HepG2 (cell line): Measurements from ENCODE around the gene TMEM86B. TPM values are rescaled to one million over a fixed set of nuclear protein-coding genes. Genes with fewer than 3 reads are reported as not detected.
A peak's percentile ranks its signal among the peaks of the same experiment; 100 is the strongest.

ENCODE experiments used
- ATAC-seq: fragments of 200-7000 bp; cut with Tn5 transposase; 3 replicates; pipeline ENCODE4 v1.9.1; 2020; ENCODE audit warnings: mild to moderate bottlenecking, moderate library complexity
- BruUV-seq: library from RNA; stranded (reverse); fragments of 400-500 nt; replicated peaks from 2 replicates; lab custom pipeline; 2021; lab: Mats Ljungman, UMichigan
- CTCF ChIA-PET: fragments of 300-600 bp; formaldehyde crosslinking; extraction: SDS; loops from one replicate; lab custom pipeline; 2021; ENCODE audit warnings: low total read pairs, inconsistent platforms, low intra/inter-chr PET ratio; lab: Yijun Ruan, JAX
- POLR2A ChIA-PET: fragments of 350-600 bp; sonication (Branson Sonifier 250); formaldehyde crosslinking; loops from one replicate; lab custom pipeline; 2020; ENCODE audit warnings: antibody characterized with exemption, inconsistent platforms; lab: Yijun Ruan, JAX
- DNase-seq: peaks from one replicate; pipeline ENCODE4 v3.0.0-alpha.2; 2015; ENCODE audit warnings: low spot score
- FAIRE-seq: peaks from 3 replicates; lab custom pipeline; 2011; peaks lifted over from hg19 to GRCh38; lab: Jason Lieb, UNC
- H2AFZ ChIP-seq: one replicate; pipeline ENCODE4 v1.6.1; 2011; ENCODE audit warnings: low read length, inconsistent platforms
- H3K27ac ChIP-seq: fragments of 300-600 bp; 3 replicates; pipeline ENCODE4 v1.8.0; 2011; ENCODE audit warnings: mixed run types, mild to moderate bottlenecking, mixed read lengths, low read length, inconsistent platforms; ENCODE audit not compliant: insufficient read depth; ENCODE audit errors: extremely low read length
- H3K27me3 ChIP-seq, 2 experiments: fragments of 200-600 bp in 1 of 2; 2 replicates in 1 of 2; 3 replicates in 1 of 2; pipeline versions ENCODE4 v1.6.0 to v1.8.0; 2011; ENCODE audit warnings: low read length in 2 of 2, mild to moderate bottlenecking in 2 of 2, moderate library complexity in 2 of 2, inconsistent platforms in 1 of 2; ENCODE audit not compliant: insufficient read depth in 2 of 2, control insufficient read depth in 1 of 2
- H3K36me3 ChIP-seq, 2 experiments: fragments of 200-600 bp in 1 of 2; replicated peaks in 1 of 2; 2 replicates in 1 of 2; 3 replicates in 1 of 2; pipeline versions ENCODE4 v1.5.1 to v1.8.0; 2011; ENCODE audit warnings: low read length in 2 of 2, inconsistent platforms in 1 of 2; ENCODE audit not compliant: insufficient read depth in 2 of 2, control insufficient read depth in 1 of 2
- H3K4me1 ChIP-seq: 2 replicates; pipeline ENCODE4 v1.5.1; 2012; ENCODE audit warnings: low read length, inconsistent platforms; ENCODE audit not compliant: insufficient read depth
- H3K4me2 ChIP-seq: 2 replicates; pipeline ENCODE4 v1.6.0; 2011; ENCODE audit warnings: low read depth, low read length, inconsistent platforms
- H3K4me3 ChIP-seq, 3 experiments: fragments of 200-600 bp in 1 of 3; sonication (generic), shearing (Covaris generic) in 1 of 3; replicated peaks in 1 of 3; 2 replicates each; pipeline ENCODE4 v1.5.1; 2011 to 2016; ENCODE audit warnings: low read length in 3 of 3, inconsistent platforms in 2 of 3, low read depth in 2 of 3, mild to moderate bottlenecking in 2 of 3, control low read depth in 1 of 3, mixed read lengths in 1 of 3; ENCODE audit not compliant: insufficient read depth in 1 of 3
- H3K79me2 ChIP-seq: one replicate; pipeline ENCODE4 v1.6.1; 2011; ENCODE audit warnings: low read length, inconsistent platforms; ENCODE audit not compliant: insufficient read depth
- H3K9ac ChIP-seq: 2 replicates; pipeline ENCODE4 v1.6.0; 2011; ENCODE audit warnings: mild to moderate bottlenecking, low read depth, low read length, inconsistent platforms; ENCODE audit not compliant: insufficient read depth
- H3K9me3 ChIP-seq: 2 replicates; pipeline ENCODE4 v1.5.1; 2012; ENCODE audit warnings: mild to moderate bottlenecking, low read length
- H4K20me1 ChIP-seq: 2 replicates; pipeline ENCODE4 v1.6.0; 2011; ENCODE audit warnings: inconsistent platforms, mild to moderate bottlenecking, low read length, moderate library complexity; ENCODE audit not compliant: insufficient read depth
- ATF7-NPFF ChIP-seq: sonication (generic); formaldehyde crosslinking; IDR thresholded peaks from 2 replicates; pipeline ENCODE4 v1.8.1; 2023; ENCODE audit warnings: mild to moderate bottlenecking, low read depth, missing genetic modification reagents, moderate library complexity
- FOXP1 ChIP-seq, 2 experiments: fragments of 450-650 bp in 1 of 2; IDR thresholded peaks; 2 replicates each; pipeline ENCODE4 v1.6.1; 2017 to 2018; ENCODE audit warnings: antibody characterized with exemption in 1 of 2
- JDP2 ChIP-seq: sonication (generic); formaldehyde crosslinking; IDR thresholded peaks from 2 replicates; pipeline ENCODE4 v1.8.1; 2022; ENCODE audit warnings: missing genetic modification reagents, borderline replicate concordance
- PAX8 ChIP-seq: sonication (generic); formaldehyde crosslinking; IDR thresholded peaks from 2 replicates; pipeline ENCODE4 v1.8.0; 2022; ENCODE audit warnings: mild to moderate bottlenecking, missing genetic modification reagents, borderline replicate concordance
- SRSF9 ChIP-seq: fragments of 200-400 bp; formaldehyde crosslinking; IDR thresholded peaks from 2 replicates; pipeline ENCODE4 v1.6.1; 2018; ENCODE audit warnings: borderline replicate concordance, mild to moderate bottlenecking, low read depth, low read length; ENCODE audit not compliant: insufficient read depth, poor library complexity, severe bottlenecking
- TBX3 ChIP-seq: fragments of 450-650 bp; IDR thresholded peaks from 2 replicates; pipeline ENCODE4 v1.6.1; 2017; ENCODE audit warnings: antibody characterized with exemption, mild to moderate bottlenecking, inconsistent platforms, borderline replicate concordance
- THRA ChIP-seq: sonication (generic); formaldehyde crosslinking; IDR thresholded peaks from 2 replicates; pipeline ENCODE4 v1.4.0; 2020; ENCODE audit warnings: missing genetic modification reagents, borderline replicate concordance
- ZNF549 ChIP-seq: sonication (generic); formaldehyde crosslinking; IDR thresholded peaks from 2 replicates; pipeline ENCODE4 v1.5.0; 2020; ENCODE audit warnings: missing genetic modification reagents
- ZNF567 ChIP-seq: sonication (generic); formaldehyde crosslinking; IDR thresholded peaks from 2 replicates; pipeline ENCODE4 v1.8.1; 2023; ENCODE audit warnings: mild to moderate bottlenecking, missing genetic modification reagents, borderline replicate concordance
- WGBS: methylation state at CpG from one replicate; pipeline ENCODE4 v1.1.6; 2017; ENCODE audit warnings: low lambda C conversion rate; 5-methylcytosine and 5-hydroxymethylcytosine counted together
- in situ Hi-C: cut with HindIII; loops from 2 replicates; pipeline ENCODE4 v1.10.0; 2017; ENCODE audit warnings: low pct_unique_long_range_greater_than_20kb; ENCODE audit not compliant: extremely low pct_ligation_motif_present
- intact Hi-C: fragments of 100-400 bp; cut with micrococcal nuclease; formaldehyde crosslinking; loops from one replicate; pipeline ENCODE4 v1.10.0; 2022; ENCODE audit not compliant: unreplicated experiment
- polyA plus RNA-seq, 8 experiments: library from polyadenylated mRNA; depleted of rRNA in 3 of 8; stranded (reverse) in 7 of 8; unstranded in 1 of 8; fragments of >200 nt; fragmentation: Illumina TruSeq in 4 of 8; extraction: Trizol in 4 of 8; gene quantifications; 2 replicates each; pipeline versions ENCODE4 v1.2.1 to v1.2.3, GENCODE V29; 2011 to 2016; ENCODE audit warnings: low read depth in 4 of 8, missing spikeins in 1 of 8, mixed read lengths in 1 of 8; ENCODE audit not compliant: insufficient read depth in 1 of 8
- total RNA-seq, 5 experiments: library from RNA; depleted of rRNA; stranded (reverse); fragments of >200 nt; fragmentation: Illumina TruSeq; extraction: Trizol; gene quantifications; 2 replicates each; pipeline ENCODE4 v1.2.3, GENCODE V29; 2016; ENCODE audit warnings: low read depth in 1 of 5
- TF ChIP-seq, protein P1 (sequence below): sonication (generic); formaldehyde crosslinking; IDR thresholded peaks from 2 replicates; pipeline ENCODE4 v1.5.1; 2020; ENCODE audit warnings: mild to moderate bottlenecking, missing genetic modification reagents, borderline replicate concordance
- TF ChIP-seq, protein P2 (sequence below): sonication (generic); formaldehyde crosslinking; IDR thresholded peaks from 2 replicates; pipeline ENCODE4 v1.8.1; 2022; ENCODE audit warnings: low read depth, mild to moderate bottlenecking, missing genetic modification reagents

TMEM86B gene
- total and polyA plus RNA-seq, 2 of the 13 experiments (the other 11 are each of a cell fraction or from before 2014, with no cell fraction given), result 7.7 to 9.6 TPM

DNA sequence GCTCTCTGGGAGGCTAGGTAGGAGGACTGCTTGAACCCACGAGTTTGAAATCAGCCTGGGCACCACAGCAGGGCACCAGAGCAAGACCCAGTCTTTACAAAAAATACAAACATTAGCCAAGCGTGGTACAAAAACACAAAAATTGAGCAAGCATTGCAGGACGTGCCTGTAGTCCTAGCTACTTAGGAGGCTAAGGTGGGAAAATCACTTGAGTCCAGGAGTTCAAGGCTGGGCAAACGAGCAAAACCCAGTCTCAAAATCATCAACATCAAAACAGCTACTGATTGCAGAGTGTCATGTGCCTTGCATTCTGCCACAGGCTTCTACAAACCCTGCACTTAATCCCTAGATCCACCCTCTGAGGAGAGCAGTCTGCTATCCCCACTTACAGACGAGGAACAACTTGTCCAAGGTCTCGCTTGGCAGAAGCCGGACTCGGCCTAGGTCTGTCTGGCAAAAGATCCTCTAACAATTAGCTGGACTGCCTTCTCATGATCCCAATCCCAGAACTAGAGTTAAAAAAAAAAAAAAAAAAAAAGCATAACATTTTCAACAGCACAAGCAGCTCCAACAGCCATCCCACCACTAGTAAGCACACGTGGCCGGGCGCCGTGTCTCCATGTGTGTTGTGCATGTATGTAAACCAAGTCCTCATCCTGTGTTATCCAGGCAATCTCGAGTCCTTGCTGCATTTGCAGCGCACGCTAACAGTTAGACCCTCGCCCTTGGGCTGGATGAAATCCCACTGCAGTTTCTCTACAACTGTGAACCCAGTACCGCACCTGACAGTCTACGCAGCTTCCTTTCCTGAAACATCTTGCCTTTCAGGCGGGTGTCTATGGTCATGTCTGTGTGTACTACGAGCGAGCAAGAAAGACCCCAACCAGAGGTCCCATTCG lies 28.2 kb upstream of the TMEM86B start:
- DNase-seq, result peak; percentile 74
- BruUV-seq, result TSS peak; percentile 49
- ChIA-PET CTCF (no interaction called here), POLR2A (interaction anchor here (0.9 to 6.2 kb wide), 19 partner anchors 16 to 398 kb away, joined by 3 to 95 read pairs (median 5); partner anchors contain the start of genes HSPBP1, KMT5C, PPP1R12C and PTPRH)
- Histone ChIP-seq H3K9ac (peak overlapping the region; percentile 97), H3K4me2 (peak overlapping the region; percentile 99), H3K4me3 (peak overlapping the region; percentile 88 to 95 (median 94)), H3K27me3 (no peaks in the 10 kb centered on the region; a peak in 1 of 5 replicates), H4K20me1 (peaks cover 40% of the 10 kb centered on the region), H3K79me2 (peaks cover 62% of the 10 kb centered on the region), H3K9me3 (no peaks in the 10 kb centered on the region), H3K4me1 (peaks cover 48% of the 10 kb centered on the region), H3K36me3 (peaks cover 1 to 19% of the 10 kb centered on the region in 2 experiments; a peak in 3 of 5 replicates), H2AFZ (no peak overlapping the region), H3K27ac (peak overlapping the region; percentile 68)
- in situ Hi-C loops, result loop anchor here (5.0 kb wide), 1 partner anchor 35 kb away; no protein-coding TSS in a partner anchor
- intact Hi-C loops, result no loop called here
- peak; percentile 85 for FAIRE-seq
- 6% methylated on average over 22 of the region's 22 CpGs for WGBS
- peak; percentile 18 for ATAC-seq
- TF ChIP-seq, protein P1, sequence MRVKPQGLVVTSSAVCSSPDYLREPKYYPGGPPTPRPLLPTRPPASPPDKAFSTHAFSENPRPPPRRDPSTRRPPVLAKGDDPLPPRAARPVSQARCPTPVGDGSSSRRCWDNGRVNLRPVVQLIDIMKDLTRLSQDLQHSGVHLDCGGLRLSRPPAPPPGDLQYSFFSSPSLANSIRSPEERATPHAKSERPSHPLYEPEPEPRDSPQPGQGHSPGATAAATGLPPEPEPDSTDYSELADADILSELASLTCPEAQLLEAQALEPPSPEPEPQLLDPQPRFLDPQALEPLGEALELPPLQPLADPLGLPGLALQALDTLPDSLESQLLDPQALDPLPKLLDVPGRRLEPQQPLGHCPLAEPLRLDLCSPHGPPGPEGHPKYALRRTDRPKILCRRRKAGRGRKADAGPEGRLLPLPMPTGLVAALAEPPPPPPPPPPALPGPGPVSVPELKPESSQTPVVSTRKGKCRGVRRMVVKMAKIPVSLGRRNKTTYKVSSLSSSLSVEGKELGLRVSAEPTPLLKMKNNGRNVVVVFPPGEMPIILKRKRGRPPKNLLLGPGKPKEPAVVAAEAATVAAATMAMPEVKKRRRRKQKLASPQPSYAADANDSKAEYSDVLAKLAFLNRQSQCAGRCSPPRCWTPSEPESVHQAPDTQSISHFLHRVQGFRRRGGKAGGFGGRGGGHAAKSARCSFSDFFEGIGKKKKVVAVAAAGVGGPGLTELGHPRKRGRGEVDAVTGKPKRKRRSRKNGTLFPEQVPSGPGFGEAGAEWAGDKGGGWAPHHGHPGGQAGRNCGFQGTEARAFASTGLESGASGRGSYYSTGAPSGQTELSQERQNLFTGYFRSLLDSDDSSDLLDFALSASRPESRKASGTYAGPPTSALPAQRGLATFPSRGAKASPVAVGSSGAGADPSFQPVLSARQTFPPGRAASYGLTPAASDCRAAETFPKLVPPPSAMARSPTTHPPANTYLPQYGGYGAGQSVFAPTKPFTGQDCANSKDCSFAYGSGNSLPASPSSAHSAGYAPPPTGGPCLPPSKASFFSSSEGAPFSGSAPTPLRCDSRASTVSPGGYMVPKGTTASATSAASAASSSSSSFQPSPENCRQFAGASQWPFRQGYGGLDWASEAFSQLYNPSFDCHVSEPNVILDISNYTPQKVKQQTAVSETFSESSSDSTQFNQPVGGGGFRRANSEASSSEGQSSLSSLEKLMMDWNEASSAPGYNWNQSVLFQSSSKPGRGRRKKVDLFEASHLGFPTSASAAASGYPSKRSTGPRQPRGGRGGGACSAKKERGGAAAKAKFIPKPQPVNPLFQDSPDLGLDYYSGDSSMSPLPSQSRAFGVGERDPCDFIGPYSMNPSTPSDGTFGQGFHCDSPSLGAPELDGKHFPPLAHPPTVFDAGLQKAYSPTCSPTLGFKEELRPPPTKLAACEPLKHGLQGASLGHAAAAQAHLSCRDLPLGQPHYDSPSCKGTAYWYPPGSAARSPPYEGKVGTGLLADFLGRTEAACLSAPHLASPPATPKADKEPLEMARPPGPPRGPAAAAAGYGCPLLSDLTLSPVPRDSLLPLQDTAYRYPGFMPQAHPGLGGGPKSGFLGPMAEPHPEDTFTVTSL (CRISPR knock-in tag), result no peak
- no peak for TF ChIP-seq JDP2 (CRISPR knock-in tag)
- TF ChIP-seq ATF7-NPFF (CRISPR knock-in tag), result no peak
- TF ChIP-seq PAX8 (CRISPR knock-in tag), result no peak
- TF ChIP-seq ZNF549 (CRISPR knock-in tag), result no peak
- no peak for TF ChIP-seq ZNF567
- TF ChIP-seq THRA, result 0 out of 2 replicates have a peak, but pooled peaks have one; percentile 26
- TF ChIP-seq, protein P2, sequence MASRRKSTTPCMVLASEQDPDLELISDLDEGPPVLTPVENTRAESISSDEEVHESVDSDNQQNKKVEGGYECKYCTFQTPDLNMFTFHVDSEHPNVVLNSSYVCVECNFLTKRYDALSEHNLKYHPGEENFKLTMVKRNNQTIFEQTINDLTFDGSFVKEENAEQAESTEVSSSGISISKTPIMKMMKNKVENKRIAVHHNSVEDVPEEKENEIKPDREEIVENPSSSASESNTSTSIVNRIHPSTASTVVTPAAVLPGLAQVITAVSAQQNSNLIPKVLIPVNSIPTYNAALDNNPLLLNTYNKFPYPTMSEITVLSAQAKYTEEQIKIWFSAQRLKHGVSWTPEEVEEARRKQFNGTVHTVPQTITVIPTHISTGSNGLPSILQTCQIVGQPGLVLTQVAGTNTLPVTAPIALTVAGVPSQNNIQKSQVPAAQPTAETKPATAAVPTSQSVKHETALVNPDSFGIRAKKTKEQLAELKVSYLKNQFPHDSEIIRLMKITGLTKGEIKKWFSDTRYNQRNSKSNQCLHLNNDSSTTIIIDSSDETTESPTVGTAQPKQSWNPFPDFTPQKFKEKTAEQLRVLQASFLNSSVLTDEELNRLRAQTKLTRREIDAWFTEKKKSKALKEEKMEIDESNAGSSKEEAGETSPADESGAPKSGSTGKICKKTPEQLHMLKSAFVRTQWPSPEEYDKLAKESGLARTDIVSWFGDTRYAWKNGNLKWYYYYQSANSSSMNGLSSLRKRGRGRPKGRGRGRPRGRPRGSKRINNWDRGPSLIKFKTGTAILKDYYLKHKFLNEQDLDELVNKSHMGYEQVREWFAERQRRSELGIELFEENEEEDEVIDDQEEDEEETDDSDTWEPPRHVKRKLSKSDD (CRISPR knock-in tag), result no peak
- no peak for TF ChIP-seq FOXP1 (IDR thresholded peaks at IDR 0.05)
- peak; percentile 67; the same call in 1 of the 2 replicates for TF ChIP-seq FOXP1 (CRISPR knock-in tag; IDR thresholded peaks at IDR 0.05)
- no peak for TF ChIP-seq SRSF9
- TF ChIP-seq TBX3, result 0 out of 2 replicates have a peak, but pooled peaks have one; percentile 14
